Activated T-helper 2 cell treated with anti-CD3 and anti-CD28 coated beads, Interferon-gamma antibody, Interleukin-2, Interleukin-4, amounts not matched to agents 10 μg/mL and 5 μg/mL and 100 μg/mL, durations not matched to agents 14 hours and 24 hours and 36 hours (primary cell): ENCODE measurements around the gene KCND3. TPM values are rescaled to one million over a fixed set of nuclear protein-coding genes. Genes with fewer than 3 reads are reported as not detected.

Experiments used
- DNase-seq: peaks from one replicate; pipeline ENCODE4 v3.0.0; 2021; ENCODE audit warnings: low spot score
- H3K27ac Mint-ChIP-seq: one replicate; pipeline ENCODE4 v1.8.0; 2021; ENCODE audit warnings: mixed read lengths
- H3K27me3 Mint-ChIP-seq: one replicate; pipeline ENCODE4 v1.8.0; 2021; ENCODE audit warnings: low read depth, mixed read lengths
- H3K36me3 Mint-ChIP-seq: one replicate; pipeline ENCODE4 v1.8.0; 2021; ENCODE audit warnings: low read depth, mixed read lengths
- H3K4me1 Mint-ChIP-seq: one replicate; pipeline ENCODE4 v1.8.0; 2021; ENCODE audit warnings: low read depth, mixed read lengths
- H3K4me3 Mint-ChIP-seq: one replicate; pipeline ENCODE4 v1.8.0; 2021; ENCODE audit warnings: low read depth, mild to moderate bottlenecking, moderate library complexity, mixed read lengths
- H3K9me3 Mint-ChIP-seq: one replicate; pipeline ENCODE4 v1.8.0; 2021; ENCODE audit warnings: mixed read lengths
- intact Hi-C: fragments of 100-400 bp; cut with micrococcal nuclease; formaldehyde crosslinking; loops from one replicate; pipeline ENCODE4 v1.15.1; 2023
- total RNA-seq: library from RNA; stranded (reverse); gene quantifications from 2 replicates; pipeline ENCODE4 v1.2.3, GENCODE V29; 2022

The KCND3 gene
- total RNA-seq, 1 donor from 2014 or later = not detected

DNA sequence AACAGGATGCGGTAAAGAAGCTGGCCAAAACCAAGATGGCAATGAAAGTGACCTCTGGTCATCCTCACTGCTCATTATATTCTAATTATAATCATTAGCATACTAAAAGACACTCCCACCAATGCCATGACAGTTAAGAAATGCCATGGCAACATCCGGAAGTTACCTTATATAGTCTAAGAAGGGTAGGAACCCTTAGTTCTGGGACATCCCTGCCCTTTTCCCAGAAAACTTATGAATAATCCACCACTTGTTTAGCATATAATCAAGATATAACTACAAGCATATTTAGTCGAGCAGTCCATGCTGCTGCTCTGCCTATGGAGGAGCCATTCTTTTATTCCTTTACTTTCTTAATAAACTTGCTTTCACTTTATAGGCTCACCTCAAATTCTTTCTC is 154.0 kb downstream of the KCND3 start:
- Mint-ChIP-seq H3K9me3 (no peaks in the 10 kb centered on the region), H3K4me3 (no peak overlapping the region), H3K36me3 (no peaks in the 10 kb centered on the region), H3K27ac (no peak overlapping the region), H3K27me3 (peaks cover 4% of the 10 kb centered on the region), H3K4me1 (no peaks in the 10 kb centered on the region)
- intact Hi-C loops = no loop called here
- DNase-seq = no peak

DNA sequence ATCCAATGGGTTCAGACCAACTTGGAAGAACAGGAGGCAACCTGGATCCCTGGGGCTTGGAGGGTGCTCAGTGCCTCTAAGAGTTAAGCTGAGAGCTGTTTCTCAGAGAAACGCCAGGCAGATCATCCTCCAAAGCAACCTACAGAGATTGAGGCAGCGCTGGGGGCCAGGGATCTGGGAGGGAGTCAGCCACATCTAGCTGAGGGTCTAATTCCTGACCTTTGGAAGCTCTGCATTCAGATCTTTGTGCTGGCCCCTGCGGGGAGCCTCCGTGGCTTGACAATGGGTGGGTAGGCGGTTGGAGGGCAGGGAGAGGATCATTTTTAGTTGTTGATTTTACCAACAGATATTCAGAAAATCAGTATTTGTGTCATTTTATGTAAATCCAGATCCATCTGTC is 154.5 kb downstream of the KCND3 start:
- Mint-ChIP-seq H3K27me3 (peaks cover 5% of the 10 kb centered on the region), H3K27ac (no peak overlapping the region), H3K9me3 (no peaks in the 10 kb centered on the region), H3K36me3 (no peaks in the 10 kb centered on the region), H3K4me3 (no peak overlapping the region), H3K4me1 (no peaks in the 10 kb centered on the region)
- intact Hi-C loops = no loop called here
- DNase-seq = no peak

DNA sequence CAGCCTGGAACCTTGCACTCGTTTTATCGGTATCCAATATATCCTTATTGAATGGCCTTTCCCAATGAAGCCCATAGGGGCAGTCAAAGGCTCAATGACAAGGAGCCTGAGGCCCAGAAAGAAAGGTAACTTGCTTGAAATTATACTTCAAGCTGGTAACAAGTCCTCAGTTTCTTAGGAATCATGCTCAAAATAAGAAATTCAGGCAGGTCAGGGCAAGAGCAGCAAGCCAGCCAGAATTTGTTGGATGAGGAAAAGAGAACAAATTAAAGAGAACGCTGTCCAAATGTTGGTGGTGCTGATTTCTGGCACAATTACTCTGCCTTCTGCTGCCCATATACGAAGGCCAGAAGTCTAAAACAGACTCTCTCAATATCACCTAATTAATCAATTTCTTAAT is 156.1 kb downstream of the KCND3 start:
- no peak overlapping the region for H3K27ac Mint-ChIP-seq
- H3K27me3 Mint-ChIP-seq = peaks cover 7% of the 10 kb centered on the region
- H3K9me3 Mint-ChIP-seq = no peaks in the 10 kb centered on the region
- H3K36me3 Mint-ChIP-seq = no peaks in the 10 kb centered on the region
- intact Hi-C loops = no loop called here
- H3K4me1 Mint-ChIP-seq = no peaks in the 10 kb centered on the region
- no peak for DNase-seq
- H3K4me3 Mint-ChIP-seq = no peak overlapping the region

DNA sequence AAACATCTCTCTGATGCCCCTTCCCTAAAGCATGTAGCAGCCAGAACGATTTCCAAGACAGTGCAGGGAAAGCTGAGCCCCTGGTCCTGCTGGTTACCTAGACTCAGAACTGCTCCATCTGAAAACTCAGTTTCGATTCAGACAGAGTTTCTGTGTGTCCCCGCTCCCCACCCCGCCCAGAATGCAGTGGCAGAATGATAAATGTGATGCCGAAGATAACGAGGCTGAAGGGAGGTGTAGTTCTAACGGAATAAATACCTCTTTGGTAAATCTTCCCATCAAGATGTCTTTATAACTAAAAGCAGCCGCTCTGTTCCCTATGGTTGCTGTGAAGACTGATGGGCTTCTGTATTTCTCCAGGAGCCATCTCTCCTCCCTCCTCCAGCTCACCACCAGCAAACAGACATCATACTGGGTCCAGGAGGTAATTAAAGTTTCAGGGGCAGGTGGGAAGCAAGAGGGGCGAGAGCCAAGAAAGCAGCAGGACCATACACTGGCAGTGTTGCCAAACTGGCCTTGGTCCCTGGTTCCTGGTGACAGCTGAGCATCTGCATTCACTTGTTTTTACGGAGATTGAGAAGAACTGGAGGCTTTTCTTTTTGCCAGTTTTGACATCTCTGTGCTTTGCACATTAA is 156.8 kb downstream of the KCND3 start:
- Mint-ChIP-seq H3K27me3 (peaks cover 7% of the 10 kb centered on the region), H3K4me1 (no peaks in the 10 kb centered on the region), H3K9me3 (no peaks in the 10 kb centered on the region), H3K27ac (no peak overlapping the region), H3K4me3 (no peak overlapping the region), H3K36me3 (no peaks in the 10 kb centered on the region)
- no peak for DNase-seq
- intact Hi-C loops = no loop called here

- intact Hi-C loops = no loop called here
- no peaks in the 10 kb centered on the region for H3K9me3 Mint-ChIP-seq
- no peak overlapping the region for H3K27ac Mint-ChIP-seq
Observed at GRCh38 chr1:111831153-111831552, 158.3 kb downstream of the KCND3 start.

GRCh38 chr1:111827946-111828345 is 161.5 kb downstream of the KCND3 start:
- peaks cover 6% of the 10 kb centered on the region for H3K27me3 Mint-ChIP-seq
- DNase-seq = no peak

More at GRCh38 chr1:111831153-111831552, 158.3 kb downstream of the KCND3 start:
- H3K27me3 Mint-ChIP-seq = peaks cover 7% of the 10 kb centered on the region
- no peaks in the 10 kb centered on the region for H3K36me3 Mint-ChIP-seq
- DNase-seq = no peak
- H3K4me3 Mint-ChIP-seq = no peak overlapping the region
- no peaks in the 10 kb centered on the region for H3K4me1 Mint-ChIP-seq

DNA sequence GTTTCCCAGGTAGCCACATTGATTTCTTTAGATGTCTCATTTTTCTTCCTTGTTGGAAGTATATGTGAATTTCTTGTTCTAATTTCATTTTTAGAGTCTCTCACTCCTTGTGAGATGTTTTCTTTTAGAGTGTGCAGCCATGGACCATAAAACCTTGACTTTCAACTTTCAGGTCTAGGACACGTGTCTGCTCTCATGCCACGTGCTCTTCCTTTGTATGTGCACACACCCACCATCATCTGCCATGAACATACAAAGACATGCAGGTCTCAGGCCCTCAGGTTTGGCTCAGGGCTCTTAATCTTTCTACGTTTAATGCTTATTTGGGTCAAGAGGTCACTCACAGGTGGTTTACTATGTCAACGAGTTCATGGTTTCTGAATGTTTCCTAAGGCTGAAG is 163.2 kb downstream of the KCND3 start:
- intact Hi-C loops = no loop called here
- Mint-ChIP-seq H3K27me3 (peaks cover 12% of the 10 kb centered on the region), H3K4me3 (no peak overlapping the region), H3K4me1 (no peaks in the 10 kb centered on the region), H3K27ac (no peak overlapping the region), H3K9me3 (no peaks in the 10 kb centered on the region), H3K36me3 (no peaks in the 10 kb centered on the region)
- no peak for DNase-seq

More at GRCh38 chr1:111827946-111828345, 161.5 kb downstream of the KCND3 start:
- H3K4me1 Mint-ChIP-seq = no peaks in the 10 kb centered on the region
- no peak overlapping the region for H3K4me3 Mint-ChIP-seq
- H3K36me3 Mint-ChIP-seq = no peaks in the 10 kb centered on the region
- H3K27ac Mint-ChIP-seq = no peak overlapping the region
- intact Hi-C loops = no loop called here
- no peaks in the 10 kb centered on the region for H3K9me3 Mint-ChIP-seq

- Mint-ChIP-seq H3K36me3 (no peaks in the 10 kb centered on the region), H3K27ac (no peak overlapping the region), H3K4me3 (no peak overlapping the region), H3K9me3 (no peaks in the 10 kb centered on the region), H3K4me1 (no peaks in the 10 kb centered on the region), H3K27me3 (peaks cover 10% of the 10 kb centered on the region)
- no peak for DNase-seq
- intact Hi-C loops = no loop called here
Observed at GRCh38 chr1:111825217-111825616, 164.3 kb downstream of the KCND3 start.

- DNase-seq = no peak
- Mint-ChIP-seq H3K36me3 (no peaks in the 10 kb centered on the region), H3K4me3 (no peak overlapping the region), H3K9me3 (no peaks in the 10 kb centered on the region), H3K4me1 (no peaks in the 10 kb centered on the region), H3K27me3 (peaks cover 7% of the 10 kb centered on the region), H3K27ac (no peak overlapping the region)
- intact Hi-C loops = no loop called here
Observed at GRCh38 chr1:111822138-111822537, 167.3 kb downstream of the KCND3 start.

GRCh38 chr1:111821121-111821745 is 168.2 kb downstream of the KCND3 start:
- intact Hi-C loops = loop anchor here (2.0 kb wide), 1 partner anchor 20 kb away; no protein-coding TSS in a partner anchor
- no peak overlapping the region for H3K4me3 Mint-ChIP-seq
- no peak for DNase-seq
- H3K4me1 Mint-ChIP-seq = no peaks in the 10 kb centered on the region
- H3K36me3 Mint-ChIP-seq = no peaks in the 10 kb centered on the region
- no peak overlapping the region for H3K27ac Mint-ChIP-seq
- H3K27me3 Mint-ChIP-seq = peaks cover 7% of the 10 kb centered on the region
- no peaks in the 10 kb centered on the region for H3K9me3 Mint-ChIP-seq

DNA sequence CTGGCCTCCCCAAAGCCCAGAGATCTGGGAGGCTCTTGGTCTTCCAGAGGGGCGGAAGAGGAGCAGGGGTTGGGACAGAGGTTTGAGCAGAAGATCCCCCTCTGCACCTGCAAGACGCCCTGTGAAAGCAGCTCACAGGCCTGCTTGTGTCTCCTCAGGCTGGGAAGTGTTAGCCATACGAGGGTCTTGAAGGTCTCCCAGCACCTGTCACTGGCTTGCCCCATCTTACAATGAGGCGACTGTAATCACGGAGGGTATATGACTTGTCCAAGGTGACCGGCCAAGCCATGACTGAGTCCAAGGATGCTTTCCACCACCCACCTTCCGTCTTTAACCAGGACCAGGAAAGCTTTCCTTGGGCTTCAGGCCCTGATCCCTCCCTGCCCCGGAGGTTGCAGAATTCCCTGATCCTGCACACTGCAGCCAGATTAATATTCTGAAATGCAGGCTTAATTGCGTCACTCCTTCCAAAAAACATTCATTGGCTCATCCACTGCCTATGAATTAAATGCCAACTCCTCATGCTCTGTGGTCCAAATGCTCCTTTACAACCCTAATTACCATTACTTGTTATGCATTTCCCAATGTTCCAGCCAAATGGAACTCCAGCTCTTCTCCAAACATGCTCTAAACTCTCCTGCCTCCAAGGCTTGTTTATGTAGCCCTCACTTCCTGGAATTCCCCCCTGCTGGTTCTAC is 169.8 kb downstream of the KCND3 start:
- Mint-ChIP-seq H3K4me1 (no peaks in the 10 kb centered on the region), H3K27me3 (peaks cover 7% of the 10 kb centered on the region), H3K4me3 (no peak overlapping the region), H3K9me3 (no peaks in the 10 kb centered on the region), H3K27ac (no peak overlapping the region), H3K36me3 (no peaks in the 10 kb centered on the region)
- DNase-seq = no peak
- intact Hi-C loops = loop anchor here (2.0 kb wide), 1 partner anchor 21 kb away; no protein-coding TSS in a partner anchor

GRCh38 chr1:111818546-111818945 is 170.9 kb downstream of the KCND3 start:
- intact Hi-C loops = no loop called here
- Mint-ChIP-seq H3K9me3 (no peaks in the 10 kb centered on the region), H3K27ac (no peak overlapping the region), H3K4me3 (no peak overlapping the region), H3K36me3 (no peaks in the 10 kb centered on the region), H3K27me3 (peaks cover 7% of the 10 kb centered on the region), H3K4me1 (no peaks in the 10 kb centered on the region)
- DNase-seq = no peak

DNA sequence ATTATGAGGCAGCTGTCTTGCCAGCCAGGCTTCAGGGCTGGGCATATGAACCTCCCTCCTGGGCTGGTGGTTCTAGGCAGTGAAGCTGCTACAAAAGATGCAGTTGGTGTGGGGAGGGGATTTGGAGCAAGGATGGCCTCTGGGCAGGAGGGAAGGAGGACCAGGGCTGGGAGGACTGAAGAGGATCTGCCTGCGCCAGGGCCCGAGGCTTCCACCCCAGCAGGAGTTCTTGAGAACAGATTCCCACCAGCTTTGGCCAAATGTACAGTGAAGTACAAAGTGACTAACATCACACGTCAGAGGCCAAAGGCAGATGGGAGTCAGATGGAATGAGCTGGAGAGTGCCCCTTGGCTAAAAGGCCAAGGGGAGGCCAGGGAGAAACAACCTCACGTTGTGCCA is 171.4 kb downstream of the KCND3 start:
- no peaks in the 10 kb centered on the region for H3K4me1 Mint-ChIP-seq
- H3K9me3 Mint-ChIP-seq = no peaks in the 10 kb centered on the region
- no peak overlapping the region for H3K4me3 Mint-ChIP-seq
- DNase-seq = no peak
- no peaks in the 10 kb centered on the region for H3K36me3 Mint-ChIP-seq
- H3K27me3 Mint-ChIP-seq = peaks cover 6% of the 10 kb centered on the region
- no peak overlapping the region for H3K27ac Mint-ChIP-seq
- intact Hi-C loops = no loop called here
